ENCODE measurements around the gene OPA1.

- TF ChIP-seq, protein P1, sequence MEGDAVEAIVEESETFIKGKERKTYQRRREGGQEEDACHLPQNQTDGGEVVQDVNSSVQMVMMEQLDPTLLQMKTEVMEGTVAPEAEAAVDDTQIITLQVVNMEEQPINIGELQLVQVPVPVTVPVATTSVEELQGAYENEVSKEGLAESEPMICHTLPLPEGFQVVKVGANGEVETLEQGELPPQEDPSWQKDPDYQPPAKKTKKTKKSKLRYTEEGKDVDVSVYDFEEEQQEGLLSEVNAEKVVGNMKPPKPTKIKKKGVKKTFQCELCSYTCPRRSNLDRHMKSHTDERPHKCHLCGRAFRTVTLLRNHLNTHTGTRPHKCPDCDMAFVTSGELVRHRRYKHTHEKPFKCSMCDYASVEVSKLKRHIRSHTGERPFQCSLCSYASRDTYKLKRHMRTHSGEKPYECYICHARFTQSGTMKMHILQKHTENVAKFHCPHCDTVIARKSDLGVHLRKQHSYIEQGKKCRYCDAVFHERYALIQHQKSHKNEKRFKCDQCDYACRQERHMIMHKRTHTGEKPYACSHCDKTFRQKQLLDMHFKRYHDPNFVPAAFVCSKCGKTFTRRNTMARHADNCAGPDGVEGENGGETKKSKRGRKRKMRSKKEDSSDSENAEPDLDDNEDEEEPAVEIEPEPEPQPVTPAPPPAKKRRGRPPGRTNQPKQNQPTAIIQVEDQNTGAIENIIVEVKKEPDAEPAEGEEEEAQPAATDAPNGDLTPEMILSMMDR (IDR thresholded peaks at IDR 0.05): no peak
- TF ChIP-seq POLR2A (IDR thresholded peaks at IDR 0.05): no peak
Observed at GRCh38 chr3:193621127-193621526, 28.1 kb downstream of the OPA1 start.

Measured in esophagus squamous epithelium (tissue), 4 donors.